ENCODE measurements around the gene C2orf78. TPM values are rescaled to one million over a fixed set of nuclear protein-coding genes. Genes with fewer than 3 reads are reported as not detected.

The C2orf78 gene
- polyA plus RNA-seq, 1 donor from 2014 or later, result not detected

GRCh38 chr2:73821227-73821626, 37.2 kb downstream of the C2orf78 start:
- Histone ChIP-seq H4K20me1 (ENCODE audit: insufficient read depth) (no peaks in the 10 kb centered on the region), H3K9me3 (ENCODE audit: low read length) (no peaks in the 10 kb centered on the region), H3K4me2 (ENCODE audit: low read length) (no peak overlapping the region), H3K79me2 (replicated peaks; ENCODE audit: insufficient read depth, low read length) (no peaks in the 10 kb centered on the region), H3K9me2 (ENCODE audit: insufficient read depth, low read length) (no peaks in the 10 kb centered on the region), H3K27ac (ENCODE audit: low read length) (no peak overlapping the region), H3K4me3 (ENCODE audit: low read length) (no peak overlapping the region), H3K27me3 (ENCODE audit: insufficient read depth, low read depth, low read length) (no peaks in the 10 kb centered on the region), H3F3A (ENCODE audit: insufficient read depth, low read length, poor library complexity, severe bottlenecking) (no peaks in the 10 kb centered on the region), H3K9ac (ENCODE audit: low read length) (no peak overlapping the region), H2AFZ (ENCODE audit: low read depth, low read length) (no peak overlapping the region), H3K36me3 (ENCODE audit: insufficient read depth, low read length) (no peaks in the 10 kb centered on the region)
- TF ChIP-seq SMC3 (conservative IDR thresholded peaks at IDR 0.05; ENCODE audit: poor library complexity), result no peak
- TF ChIP-seq CTCF (IDR thresholded peaks at IDR 0.05; ENCODE audit: poor library complexity, severe bottlenecking), result no peak
- TF ChIP-seq RAD21 (conservative IDR thresholded peaks at IDR 0.05), result no peak
- TF ChIP-seq POLR2AphosphoS5 (IDR thresholded peaks at IDR 0.05), result no peak
- TF ChIP-seq TAF1 (IDR thresholded peaks at IDR 0.05; ENCODE audit: low read depth), result no peak
- no peak for TF ChIP-seq EP300 (conservative IDR thresholded peaks at IDR 0.05; ENCODE audit: poor library complexity, severe bottlenecking)
- no peak for TF ChIP-seq REST (IDR thresholded peaks at IDR 0.05; ENCODE audit: borderline replicate concordance)
- TF ChIP-seq EZH2 (IDR thresholded peaks at IDR 0.05; ENCODE audit: borderline replicate concordance, insufficient read depth, low read length, poor library complexity, severe bottlenecking), result no peak
- no peak for TF ChIP-seq MXI1 (conservative IDR thresholded peaks at IDR 0.05; ENCODE audit: poor library complexity, severe bottlenecking)

GRCh38 chr2:73821669-73822068, 37.7 kb downstream of the C2orf78 start:
- Histone ChIP-seq H3K9me3 (ENCODE audit: low read length) (no peaks in the 10 kb centered on the region), H3K27me3 (ENCODE audit: insufficient read depth, low read depth, low read length) (no peaks in the 10 kb centered on the region), H3K27ac (ENCODE audit: low read length) (no peak overlapping the region), H3K36me3 (ENCODE audit: insufficient read depth, low read length) (no peaks in the 10 kb centered on the region), H2AFZ (ENCODE audit: low read depth, low read length) (no peak overlapping the region), H3K9ac (ENCODE audit: low read length) (no peak overlapping the region), H3K4me3 (ENCODE audit: low read length) (no peak overlapping the region), H3K79me2 (replicated peaks; ENCODE audit: insufficient read depth, low read length) (no peaks in the 10 kb centered on the region), H4K20me1 (ENCODE audit: insufficient read depth) (no peaks in the 10 kb centered on the region), H3K4me2 (ENCODE audit: low read length) (no peak overlapping the region), H3K9me2 (ENCODE audit: insufficient read depth, low read length) (no peaks in the 10 kb centered on the region), H3F3A (ENCODE audit: insufficient read depth, low read length, poor library complexity, severe bottlenecking) (no peaks in the 10 kb centered on the region)
- TF ChIP-seq RAD21 (conservative IDR thresholded peaks at IDR 0.05) (no peak), CTCF (IDR thresholded peaks at IDR 0.05; ENCODE audit: poor library complexity, severe bottlenecking) (no peak), TAF1 (IDR thresholded peaks at IDR 0.05; ENCODE audit: low read depth) (no peak), POLR2AphosphoS5 (IDR thresholded peaks at IDR 0.05) (no peak), EZH2 (IDR thresholded peaks at IDR 0.05; ENCODE audit: borderline replicate concordance, insufficient read depth, low read length, poor library complexity, severe bottlenecking) (no peak), EP300 (conservative IDR thresholded peaks at IDR 0.05; ENCODE audit: poor library complexity, severe bottlenecking) (no peak), MXI1 (conservative IDR thresholded peaks at IDR 0.05; ENCODE audit: poor library complexity, severe bottlenecking) (no peak), SMC3 (conservative IDR thresholded peaks at IDR 0.05; ENCODE audit: poor library complexity) (no peak), REST (IDR thresholded peaks at IDR 0.05; ENCODE audit: borderline replicate concordance) (no peak)
